GM10248 (cell line): Measurements from ENCODE around the gene TMEM117.

Source experiments
- CTCF ChIA-PET: fragments of 300-600 bp; sonication (Branson Sonifier 250); formaldehyde crosslinking; extraction: SDS; loops from one replicate; lab custom pipeline; 2021; ENCODE audit warnings: antibody characterized with exemption; lab: Yijun Ruan, JAX
- POLR2A ChIA-PET: fragments of 350-650 bp; sonication (Branson Sonifier 250); formaldehyde crosslinking; extraction: SDS; loops from one replicate; lab custom pipeline; 2020; ENCODE audit warnings: antibody characterized with exemption; lab: Yijun Ruan, JAX
- DNase-seq: peaks from one replicate; pipeline ENCODE4 v3.0.0; 2012; ENCODE audit errors: extremely low spot score
- TF ChIP-seq, protein P1 (sequence below): IDR thresholded peaks from 2 replicates; pipeline ENCODE4 v1.5.1; 2012; ENCODE audit warnings: mild to moderate bottlenecking, low read depth; ENCODE audit errors: extremely low read depth, missing control alignments, control extremely low read depth

Gene TMEM117

DNA sequence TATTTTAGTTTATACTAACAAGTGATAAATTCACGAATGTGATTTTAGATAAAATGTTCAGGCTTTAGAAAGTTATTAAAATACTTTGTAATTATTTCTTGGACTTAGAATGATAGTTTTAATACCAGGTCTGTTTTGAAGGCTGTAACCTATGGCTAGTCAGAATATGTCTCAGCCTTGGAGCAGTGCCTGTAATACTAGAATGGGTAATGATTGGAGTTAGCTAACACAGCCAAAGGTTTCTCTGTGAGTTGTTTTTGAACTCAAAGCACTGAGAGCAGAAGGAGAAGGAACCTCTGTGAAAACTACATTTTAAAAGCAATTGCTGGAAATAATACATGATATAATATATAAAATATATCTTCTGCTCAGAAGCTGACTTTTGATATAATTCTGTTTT lies 110.1 kb downstream of the TMEM117 start:
- TF ChIP-seq, protein P1, sequence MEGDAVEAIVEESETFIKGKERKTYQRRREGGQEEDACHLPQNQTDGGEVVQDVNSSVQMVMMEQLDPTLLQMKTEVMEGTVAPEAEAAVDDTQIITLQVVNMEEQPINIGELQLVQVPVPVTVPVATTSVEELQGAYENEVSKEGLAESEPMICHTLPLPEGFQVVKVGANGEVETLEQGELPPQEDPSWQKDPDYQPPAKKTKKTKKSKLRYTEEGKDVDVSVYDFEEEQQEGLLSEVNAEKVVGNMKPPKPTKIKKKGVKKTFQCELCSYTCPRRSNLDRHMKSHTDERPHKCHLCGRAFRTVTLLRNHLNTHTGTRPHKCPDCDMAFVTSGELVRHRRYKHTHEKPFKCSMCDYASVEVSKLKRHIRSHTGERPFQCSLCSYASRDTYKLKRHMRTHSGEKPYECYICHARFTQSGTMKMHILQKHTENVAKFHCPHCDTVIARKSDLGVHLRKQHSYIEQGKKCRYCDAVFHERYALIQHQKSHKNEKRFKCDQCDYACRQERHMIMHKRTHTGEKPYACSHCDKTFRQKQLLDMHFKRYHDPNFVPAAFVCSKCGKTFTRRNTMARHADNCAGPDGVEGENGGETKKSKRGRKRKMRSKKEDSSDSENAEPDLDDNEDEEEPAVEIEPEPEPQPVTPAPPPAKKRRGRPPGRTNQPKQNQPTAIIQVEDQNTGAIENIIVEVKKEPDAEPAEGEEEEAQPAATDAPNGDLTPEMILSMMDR, result no peak
- CTCF ChIA-PET, result interaction anchor here (1.0 to 1.4 kb wide), 2 partner anchors 13 to 74 kb away, joined by 3 to 4 read pairs; no protein-coding TSS in a partner anchor
- POLR2A ChIA-PET, result no interaction called here
- no peak for DNase-seq

DNA sequence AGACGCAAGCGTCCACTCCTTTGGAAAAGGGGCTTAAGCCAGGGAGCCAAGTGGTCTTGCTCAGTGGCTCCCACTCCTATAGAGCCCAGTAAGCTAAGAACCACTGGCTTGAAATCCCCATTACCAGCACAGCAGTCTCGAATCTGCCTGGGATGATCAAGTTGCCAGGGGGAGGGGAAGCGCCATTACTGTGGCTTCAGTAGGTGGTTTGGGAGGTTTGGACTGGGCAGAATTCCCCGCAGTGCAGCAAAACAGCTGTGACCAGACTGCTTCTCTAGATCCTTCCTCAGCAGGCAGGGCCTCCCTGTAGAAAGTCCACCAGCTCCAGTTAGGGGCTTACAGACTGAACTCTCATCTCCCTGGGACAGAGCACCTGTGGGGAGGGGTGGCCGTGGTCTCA lies 115.4 kb downstream of the TMEM117 start:
- ChIA-PET POLR2A (no interaction called here), CTCF (interaction anchor here (1.4 to 1.6 kb wide), 3 partner anchors 8 to 997 kb away, joined by 3 to 4 read pairs (median 3); no protein-coding TSS in a partner anchor)
- TF ChIP-seq, protein P1, result no peak
- no peak for DNase-seq

DNA sequence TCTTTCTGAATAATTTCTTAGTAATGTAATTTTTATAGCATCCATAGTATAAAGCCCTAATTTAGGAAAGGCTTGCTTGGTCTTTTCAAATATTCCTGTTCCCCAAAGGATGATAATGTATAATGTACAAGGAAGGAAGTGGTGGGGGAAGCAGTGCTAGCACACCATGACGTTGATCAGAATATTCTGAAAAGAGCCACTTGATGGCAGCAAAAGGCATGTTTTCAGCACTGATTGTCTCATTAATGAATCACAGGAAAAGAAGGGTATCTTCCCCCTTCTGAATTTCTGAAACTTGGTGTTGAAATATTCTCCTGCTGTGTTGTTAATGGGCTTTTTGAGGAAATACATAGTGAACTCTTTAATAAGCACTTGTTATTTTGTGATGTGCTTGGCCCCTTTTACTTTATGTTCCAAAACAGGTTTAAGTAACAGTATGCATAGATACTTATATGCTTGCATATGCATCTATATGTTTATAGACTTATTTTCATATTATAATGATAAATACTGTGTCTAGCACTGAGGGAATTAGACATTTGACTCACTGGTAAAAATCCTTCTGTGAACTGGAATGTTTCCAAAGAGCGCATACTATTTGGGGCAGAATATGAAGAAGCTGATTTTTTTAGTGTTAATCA lies 122.0 kb downstream of the TMEM117 start:
- ChIA-PET POLR2A (no interaction called here), CTCF (interaction anchor here (0.9 to 2.5 kb wide), 7 partner anchors 11 to 991 kb away, joined by 3 to 15 read pairs (median 6); no protein-coding TSS in a partner anchor)
- TF ChIP-seq, protein P1, result peak; percentile 55
- peak; percentile 47 for DNase-seq

DNA sequence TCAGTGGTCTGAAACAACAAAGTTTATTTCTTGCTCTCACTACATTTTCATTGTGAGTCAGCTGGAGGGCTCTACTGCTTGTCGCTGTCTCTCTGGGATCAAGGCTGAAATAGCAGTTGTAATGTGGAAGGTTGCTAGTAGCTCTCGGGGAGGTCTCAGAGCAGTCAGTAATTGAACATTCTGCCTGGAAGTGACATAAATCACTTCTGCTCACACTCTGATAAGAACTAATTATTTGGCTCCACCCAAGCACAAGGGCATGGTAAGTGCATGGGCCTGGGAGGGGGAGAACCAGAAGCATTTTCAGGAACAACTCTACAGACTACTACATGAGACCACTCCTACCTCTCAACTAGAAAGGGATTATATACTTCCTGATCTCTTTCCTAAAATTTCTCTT lies 128.2 kb downstream of the TMEM117 start:
- CTCF ChIA-PET, result no interaction called here
- TF ChIP-seq, protein P1, result no peak
- POLR2A ChIA-PET, result no interaction called here
- DNase-seq, result no peak

DNA sequence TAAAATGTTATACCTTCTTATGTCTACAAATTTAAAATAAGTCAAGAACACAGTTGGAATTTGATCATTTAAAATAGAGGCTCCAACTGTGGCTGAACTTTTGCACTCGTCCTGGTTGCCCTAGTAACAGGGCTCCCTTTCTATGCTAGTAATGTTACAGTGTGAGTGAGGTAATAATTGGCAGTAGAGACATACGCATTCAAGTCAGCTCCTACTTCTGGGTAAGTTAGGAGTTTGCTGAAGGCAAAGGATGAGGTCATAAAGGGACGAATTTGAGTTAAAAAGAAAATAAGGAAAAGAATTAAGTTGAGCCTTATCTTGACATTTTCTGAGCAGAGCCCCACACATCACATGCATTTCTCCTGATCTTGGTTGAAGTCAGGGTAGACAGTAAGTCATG lies 129.1 kb downstream of the TMEM117 start:
- TF ChIP-seq, protein P1, result no peak
- DNase-seq, result no peak
- CTCF ChIA-PET, result no interaction called here
- POLR2A ChIA-PET, result no interaction called here

DNA sequence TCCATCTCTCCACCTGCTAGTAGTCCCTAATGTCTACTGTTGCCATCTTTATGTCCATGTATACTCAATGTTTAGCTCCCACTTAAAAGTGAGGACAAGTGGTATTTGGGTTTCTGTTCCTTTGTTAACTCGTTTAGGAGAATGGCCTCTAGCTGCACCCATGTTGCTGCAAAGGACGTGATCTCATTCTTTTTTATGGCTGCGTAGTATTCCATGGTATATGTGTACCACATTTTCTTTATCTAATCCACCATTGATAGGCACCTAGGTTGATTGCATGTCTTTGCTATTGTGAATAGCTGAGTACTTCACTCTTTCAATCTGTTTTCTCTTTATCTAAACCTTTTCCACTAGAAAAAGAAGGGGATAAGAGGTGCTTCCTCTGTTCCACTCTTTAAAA lies 130.0 kb downstream of the TMEM117 start:
- DNase-seq, result no peak
- CTCF ChIA-PET, result no interaction called here
- TF ChIP-seq, protein P1, result no peak
- POLR2A ChIA-PET, result no interaction called here
